ENCODE data around the gene CTR9. TPM values are rescaled to one million over a fixed set of nuclear protein-coding genes. Genes with fewer than 3 reads are reported as not detected.
A peak's percentile ranks its signal among the peaks of the same experiment; 100 is the strongest.

Gene CTR9
- total RNA-seq, 1 experiment from 2014 or later = 20.0 TPM

GRCh38 chr11:10798330-10798928, 47.4 kb downstream of the CTR9 start:
- no peak for DNase-seq
- no peak overlapping the region for H2AFZ ChIP-seq (ENCODE audit: low read length)
- intact Hi-C loops (cut with micrococcal nuclease) = no loop called here
- H3K9me2 ChIP-seq (replicated peaks; ENCODE audit: low read length) = no peaks in the 10 kb centered on the region
- ATAC-seq = no peak
- peaks cover 11% of the 10 kb centered on the region for H3K4me1 ChIP-seq (ENCODE audit: insufficient read depth, low read length)
- CTCF ChIA-PET = no interaction called here
- H3F3A ChIP-seq (ENCODE audit: low read length, unreplicated experiment) = peaks cover 43% of the 10 kb centered on the region
- POLR2A ChIA-PET (ENCODE audit: unreplicated experiment) = interaction anchor here (0.7 kb wide), 1 partner anchor 11 kb away, joined by 3 read pairs; the partner anchor contains the start of gene EIF4G2
- no peaks in the 10 kb centered on the region for H3K27me3 ChIP-seq (ENCODE audit: low read length)
- peaks cover 38% of the 10 kb centered on the region; the same call in 1 of the 2 replicates for H4K20me1 ChIP-seq (ENCODE audit: low read length)
- peaks cover 32% of the 10 kb centered on the region for H3K79me2 ChIP-seq (ENCODE audit: low read length)
- H3K4me3 ChIP-seq (ENCODE audit: low read length) = no peak overlapping the region
- no peak overlapping the region for H3K4me2 ChIP-seq (ENCODE audit: low read length)
- no peak overlapping the region for H3K9ac ChIP-seq (ENCODE audit: low read length)
- H3K9me3 ChIP-seq (ENCODE audit: low read length) = no peaks in the 10 kb centered on the region
- H3K36me3 ChIP-seq (ENCODE audit: low read depth, low read length) = peaks cover 74% of the 10 kb centered on the region
- no peak for TF ChIP-seq EZH2phosphoT487 (IDR thresholded peaks at IDR 0.05; ENCODE audit: borderline replicate concordance, low read length)
- no peak for TF ChIP-seq EZH2 (IDR thresholded peaks at IDR 0.05; ENCODE audit: low read length, unreplicated experiment)
- TF ChIP-seq CTCF (conservative IDR thresholded peaks at IDR 0.05; ENCODE audit: low read depth, low read length) = no peak
- no peak overlapping the region for H3K27ac ChIP-seq (ENCODE audit: low read length)
- BruUV-seq (replicated peaks) = no TSS peak

- TSS peak; percentile 24 for BruUV-seq (replicated peaks)
- peaks cover 55% of the 10 kb centered on the region for H3F3A ChIP-seq (ENCODE audit: low read length, unreplicated experiment)
- intact Hi-C loops (cut with micrococcal nuclease) = no loop called here
- no peaks in the 10 kb centered on the region for H3K9me3 ChIP-seq (ENCODE audit: low read length)
- H3K4me1 ChIP-seq (ENCODE audit: insufficient read depth, low read length) = peaks cover 13% of the 10 kb centered on the region; the same call in 1 of the 2 replicates
- no peak for ATAC-seq
- no peak overlapping the region for H2AFZ ChIP-seq (ENCODE audit: low read length)
- no peak overlapping the region for H3K4me3 ChIP-seq (ENCODE audit: low read length)
- no peak overlapping the region for H3K27ac ChIP-seq (ENCODE audit: low read length)
- H3K4me2 ChIP-seq (ENCODE audit: low read length) = no peak overlapping the region
- CTCF ChIA-PET = no interaction called here
- H3K9me2 ChIP-seq (replicated peaks; ENCODE audit: low read length) = no peaks in the 10 kb centered on the region
- peaks cover 93% of the 10 kb centered on the region for H3K36me3 ChIP-seq (ENCODE audit: low read depth, low read length)
- peaks cover 51% of the 10 kb centered on the region for H3K79me2 ChIP-seq (ENCODE audit: low read length)
- no peak overlapping the region for H3K9ac ChIP-seq (ENCODE audit: low read length)
- H4K20me1 ChIP-seq (ENCODE audit: low read length) = peaks cover 55% of the 10 kb centered on the region
- H3K27me3 ChIP-seq (ENCODE audit: low read length) = no peaks in the 10 kb centered on the region
- POLR2A ChIA-PET (ENCODE audit: unreplicated experiment) = no interaction called here
- TF ChIP-seq EZH2phosphoT487 (IDR thresholded peaks at IDR 0.05; ENCODE audit: borderline replicate concordance, low read length) = no peak
- TF ChIP-seq EZH2 (IDR thresholded peaks at IDR 0.05; ENCODE audit: low read length, unreplicated experiment) = no peak
- TF ChIP-seq CTCF (conservative IDR thresholded peaks at IDR 0.05; ENCODE audit: low read depth, low read length) = no peak
- DNase-seq = no peak
These were observed 49.2 kb downstream of the CTR9 start for GRCh38 chr11:10800292-10800691.

GRCh38 chr11:10803676-10804075, 52.6 kb downstream of the CTR9 start:
- DNase-seq (no peak), ATAC-seq (peak; percentile 16; the same call in 1 of the 2 replicates)
- Histone ChIP-seq H4K20me1 (ENCODE audit: low read length) (peaks cover 78% of the 10 kb centered on the region), H3K9me2 (replicated peaks; ENCODE audit: low read length) (no peaks in the 10 kb centered on the region), H3K9me3 (ENCODE audit: low read length) (no peaks in the 10 kb centered on the region), H3K4me3 (ENCODE audit: low read length) (no peak overlapping the region), H3K4me1 (ENCODE audit: insufficient read depth, low read length) (peaks cover 26% of the 10 kb centered on the region), H3K9ac (ENCODE audit: low read length) (no peak overlapping the region), H3F3A (ENCODE audit: low read length, unreplicated experiment) (peaks cover 37% of the 10 kb centered on the region), H2AFZ (ENCODE audit: low read length) (no peak overlapping the region), H3K79me2 (ENCODE audit: low read length) (peaks cover 85% of the 10 kb centered on the region), H3K4me2 (ENCODE audit: low read length) (0 out of 2 replicates have a peak overlapping the region, but pooled peaks have one; percentile 92), H3K36me3 (ENCODE audit: low read depth, low read length) (peaks cover 90% of the 10 kb centered on the region), H3K27me3 (ENCODE audit: low read length) (no peaks in the 10 kb centered on the region), H3K27ac (ENCODE audit: low read length) (no peak overlapping the region)
- CTCF ChIA-PET = interaction anchor here (0.9 kb wide), 1 partner anchor 11 kb away, joined by 3 read pairs; no protein-coding TSS in a partner anchor
- intact Hi-C loops (cut with micrococcal nuclease) = no loop called here
- no TSS peak for BruUV-seq (replicated peaks)
- TF ChIP-seq EZH2 (IDR thresholded peaks at IDR 0.05; ENCODE audit: low read length, unreplicated experiment) (no peak), CTCF (conservative IDR thresholded peaks at IDR 0.05; ENCODE audit: low read depth, low read length) (no peak), EZH2phosphoT487 (IDR thresholded peaks at IDR 0.05; ENCODE audit: borderline replicate concordance, low read length) (no peak)
- POLR2A ChIA-PET (ENCODE audit: unreplicated experiment) = interaction anchor here (0.6 kb wide), 2 partner anchors 46 to 282 kb away, joined by 3 to 6 read pairs; no protein-coding TSS in a partner anchor

Measured in PC-3 (cell line).